ENCODE results near the gene KLK8.

DNA sequence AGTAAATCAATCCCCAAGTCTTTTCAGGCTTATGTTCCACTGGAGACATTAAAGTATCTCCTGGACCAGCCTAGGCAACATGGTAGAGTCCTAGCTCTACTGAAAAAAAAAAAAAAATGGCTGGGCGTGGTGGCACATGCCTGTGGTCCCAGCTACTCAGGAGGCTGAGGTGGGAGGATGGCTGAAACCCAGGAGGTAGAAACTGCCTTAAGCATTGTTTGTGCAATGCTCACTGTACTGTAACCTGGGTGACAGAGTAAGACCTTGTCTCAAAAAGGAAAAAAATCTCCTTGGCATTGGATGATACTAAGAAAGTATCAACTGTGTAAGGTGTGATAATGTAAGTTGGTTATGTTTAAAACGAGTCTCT lies 8.8 kb downstream of the KLK8 start:
- no peak for TF ChIP-seq POLR2A (IDR thresholded peaks at IDR 0.05)
- TF ChIP-seq, protein P1, sequence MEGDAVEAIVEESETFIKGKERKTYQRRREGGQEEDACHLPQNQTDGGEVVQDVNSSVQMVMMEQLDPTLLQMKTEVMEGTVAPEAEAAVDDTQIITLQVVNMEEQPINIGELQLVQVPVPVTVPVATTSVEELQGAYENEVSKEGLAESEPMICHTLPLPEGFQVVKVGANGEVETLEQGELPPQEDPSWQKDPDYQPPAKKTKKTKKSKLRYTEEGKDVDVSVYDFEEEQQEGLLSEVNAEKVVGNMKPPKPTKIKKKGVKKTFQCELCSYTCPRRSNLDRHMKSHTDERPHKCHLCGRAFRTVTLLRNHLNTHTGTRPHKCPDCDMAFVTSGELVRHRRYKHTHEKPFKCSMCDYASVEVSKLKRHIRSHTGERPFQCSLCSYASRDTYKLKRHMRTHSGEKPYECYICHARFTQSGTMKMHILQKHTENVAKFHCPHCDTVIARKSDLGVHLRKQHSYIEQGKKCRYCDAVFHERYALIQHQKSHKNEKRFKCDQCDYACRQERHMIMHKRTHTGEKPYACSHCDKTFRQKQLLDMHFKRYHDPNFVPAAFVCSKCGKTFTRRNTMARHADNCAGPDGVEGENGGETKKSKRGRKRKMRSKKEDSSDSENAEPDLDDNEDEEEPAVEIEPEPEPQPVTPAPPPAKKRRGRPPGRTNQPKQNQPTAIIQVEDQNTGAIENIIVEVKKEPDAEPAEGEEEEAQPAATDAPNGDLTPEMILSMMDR (IDR thresholded peaks at IDR 0.05 in 8 of 11, conservative IDR thresholded peaks at IDR 0.05 in 3 of 11) = no peak
- TF ChIP-seq POLR2AphosphoS5 (IDR thresholded peaks at IDR 0.05) = no peak

Measured in spleen (tissue), 7 donors.